A549 (cell line): Measurements from ENCODE around the gene CD2BP2. TPM values are rescaled to one million over a fixed set of nuclear protein-coding genes. Genes with fewer than 3 reads are reported as not detected.

Experiments
- ATAC-seq, 2 experiments: fragments of 200-7000 bp in 1 of 2; fragments of >200 bp in 1 of 2; cut with Nextera tagmentation in 1 of 2; cut with Tn5 transposase in 1 of 2; 3 replicates each; pipeline versions ENCODE4 v1.8.0 to v1.9.1; 2018 to 2020; ENCODE audit warnings: mild to moderate bottlenecking in 1 of 2, moderate library complexity in 1 of 2
- CTCF ChIA-PET: fragments of 300-600 bp; sonication (Branson Sonifier 250); formaldehyde crosslinking; extraction: SDS; loops from one replicate; lab custom pipeline; 2021; ENCODE audit warnings: antibody characterized with exemption, inconsistent platforms; lab: Yijun Ruan, JAX
- POLR2A ChIA-PET: fragments of 350-600 bp; formaldehyde crosslinking; extraction: SDS; loops from one replicate; lab custom pipeline; 2021; ENCODE audit warnings: antibody characterized with exemption, inconsistent platforms; lab: Yijun Ruan, JAX
- DNase-seq, 2 experiments: peaks; one replicate each; pipeline versions ENCODE4 v3.0.0 to v3.0.0-alpha.2; 2011 to 2016; ENCODE audit warnings: low read depth in 1 of 2, low spot score in 1 of 2
- FAIRE-seq: peaks from 2 replicates; lab custom pipeline; 2011; peaks lifted over from hg19 to GRCh38; lab: Jason Lieb, UNC
- H3K27ac ChIP-seq, 2 experiments: fragments of >200 bp; sonication (Bioruptor Twin); formaldehyde crosslinking; 3 replicates each; pipeline ENCODE4 v1.5.1; 2016 to 2017
- H3K4me1 ChIP-seq: fragments of >200 bp; sonication (Bioruptor Twin); formaldehyde crosslinking; 3 replicates; pipeline ENCODE4 v1.6.1; 2016
- H3K4me2 ChIP-seq: fragments of >200 bp; sonication (Bioruptor Twin); formaldehyde crosslinking; 3 replicates; pipeline ENCODE4 v1.6.1; 2016
- H3K4me3 ChIP-seq: fragments of >200 bp; sonication (Bioruptor Twin); formaldehyde crosslinking; 3 replicates; pipeline ENCODE4 v1.5.1; 2016
- H3K9me3 ChIP-seq: fragments of >200 bp; sonication (Bioruptor Twin); formaldehyde crosslinking; 3 replicates; pipeline ENCODE4 v1.6.1; 2016
- CTCF ChIP-seq: fragments of >200 bp; sonication (Bioruptor Twin); formaldehyde crosslinking; IDR thresholded peaks from 3 replicates; pipeline ENCODE4 v1.5.1; 2016
- EP300 ChIP-seq, 2 experiments: fragments of >200 bp; sonication (Bioruptor Twin); formaldehyde crosslinking; IDR thresholded peaks; 2 replicates in 1 of 2; 3 replicates in 1 of 2; pipeline ENCODE4 v1.6.1; 2016 to 2017
- FOSL2 ChIP-seq, 2 experiments: fragments of 450-650 bp in 1 of 2; fragments of >200 bp in 1 of 2; sonication (Bioruptor Twin) in 1 of 2; formaldehyde crosslinking; IDR thresholded peaks; 2 replicates each; pipeline versions ENCODE4 v1.5.0 to v1.6.1; 2016 to 2020; ENCODE audit warnings: mild to moderate bottlenecking in 1 of 2, moderate library complexity in 1 of 2
- FOXS1 ChIP-seq: fragments of 250-450 bp; sonication (Bioruptor Pico); IDR thresholded peaks from 2 replicates; pipeline ENCODE4 v1.5.0; 2020; ENCODE audit warnings: mild to moderate bottlenecking, moderate library complexity
- HEYL ChIP-seq: fragments of 250-450 bp; sonication (Bioruptor Pico); IDR thresholded peaks from 2 replicates; pipeline ENCODE4 v1.8.0; 2021; ENCODE audit warnings: mild to moderate bottlenecking, moderate library complexity
- HOXA7 ChIP-seq: fragments of 250-450 bp; sonication (Bioruptor Pico); IDR thresholded peaks from 2 replicates; pipeline ENCODE4 v1.5.0; 2020; ENCODE audit warnings: mild to moderate bottlenecking, moderate library complexity
- KDM5A ChIP-seq: fragments of 200-600 bp; sonication (generic); IDR thresholded peaks from 2 replicates; pipeline ENCODE4 v1.6.1; 2016; ENCODE audit warnings: antibody characterized with exemption, mild to moderate bottlenecking
- MAZ ChIP-seq: fragments of 150-350 bp; IDR thresholded peaks from 2 replicates; pipeline ENCODE4 v1.6.1; 2014; ENCODE audit warnings: antibody characterized with exemption, low read depth, low read length, borderline replicate concordance
- NPAS2 ChIP-seq: fragments of 250-450 bp; sonication (Bioruptor Pico); IDR thresholded peaks from 2 replicates; pipeline ENCODE4 v1.8.0; 2022; ENCODE audit warnings: mild to moderate bottlenecking, moderate library complexity, borderline replicate concordance
- POLR2A ChIP-seq: IDR thresholded peaks from 2 replicates; pipeline ENCODE4 v1.6.1; 2012; ENCODE audit warnings: mild to moderate bottlenecking, low read length
- SMC3 ChIP-seq: fragments of >200 bp; sonication (Bioruptor Twin); formaldehyde crosslinking; IDR thresholded peaks from 3 replicates; pipeline ENCODE4 v1.6.1; 2018; ENCODE audit warnings: inconsistent platforms
- ZC3H11A ChIP-seq: fragments of 450-650 bp; IDR thresholded peaks from 2 replicates; pipeline ENCODE4 v1.6.1; 2014; ENCODE audit warnings: antibody characterized with exemption, mild to moderate bottlenecking
- ZFP36 ChIP-seq: fragments of 450-650 bp; IDR thresholded peaks from 2 replicates; pipeline ENCODE4 v1.6.1; 2014; ENCODE audit warnings: borderline replicate concordance; ENCODE audit not compliant: partially characterized antibody
- ZSCAN20 ChIP-seq: fragments of 250-450 bp; sonication (Bioruptor Pico); IDR thresholded peaks from 2 replicates; pipeline ENCODE4 v1.8.0; 2022; ENCODE audit warnings: mild to moderate bottlenecking, moderate library complexity
- WGBS: methylation state at CpG from one replicate; pipeline ENCODE4 v1.1.6; 2017; ENCODE audit errors: missing lambda C conversion rate; 5-methylcytosine and 5-hydroxymethylcytosine counted together
- polyA plus RNA-seq, 4 experiments: library from polyadenylated mRNA; depleted of rRNA in 3 of 4; stranded (reverse); fragments of >200 nt; fragmentation: RNase III in 1 of 4; extraction: RNeasy Plus Mini Kit Qiagen cat#74134 plus additional on column Dnase treatment in 1 of 4; gene quantifications; 2 replicates in 3 of 4; 3 replicates in 1 of 4; pipeline ENCODE4 v1.2.3, GENCODE V29; 2011 to 2017
- TF ChIP-seq, protein P1 (sequence below): fragments of 250-450 bp; sonication (Bioruptor Pico); IDR thresholded peaks from 2 replicates; pipeline ENCODE4 v1.5.0; 2021; ENCODE audit warnings: mild to moderate bottlenecking, moderate library complexity, borderline replicate concordance
- TF ChIP-seq, protein P2 (sequence below): fragments of >200 bp; sonication (Bioruptor Twin); formaldehyde crosslinking; IDR thresholded peaks from 2 replicates; pipeline ENCODE4 v1.6.1; 2016
- TF ChIP-seq, protein P3 (sequence below): fragments of >200 bp; sonication (Bioruptor Twin); formaldehyde crosslinking; IDR thresholded peaks from 3 replicates; pipeline ENCODE4 v1.6.1; 2016

CD2BP2 gene
- polyA plus RNA-seq, 2 of the 4 experiments (the other 2 are of a cell fraction), result 35.6 to 54.0 TPM

DNA sequence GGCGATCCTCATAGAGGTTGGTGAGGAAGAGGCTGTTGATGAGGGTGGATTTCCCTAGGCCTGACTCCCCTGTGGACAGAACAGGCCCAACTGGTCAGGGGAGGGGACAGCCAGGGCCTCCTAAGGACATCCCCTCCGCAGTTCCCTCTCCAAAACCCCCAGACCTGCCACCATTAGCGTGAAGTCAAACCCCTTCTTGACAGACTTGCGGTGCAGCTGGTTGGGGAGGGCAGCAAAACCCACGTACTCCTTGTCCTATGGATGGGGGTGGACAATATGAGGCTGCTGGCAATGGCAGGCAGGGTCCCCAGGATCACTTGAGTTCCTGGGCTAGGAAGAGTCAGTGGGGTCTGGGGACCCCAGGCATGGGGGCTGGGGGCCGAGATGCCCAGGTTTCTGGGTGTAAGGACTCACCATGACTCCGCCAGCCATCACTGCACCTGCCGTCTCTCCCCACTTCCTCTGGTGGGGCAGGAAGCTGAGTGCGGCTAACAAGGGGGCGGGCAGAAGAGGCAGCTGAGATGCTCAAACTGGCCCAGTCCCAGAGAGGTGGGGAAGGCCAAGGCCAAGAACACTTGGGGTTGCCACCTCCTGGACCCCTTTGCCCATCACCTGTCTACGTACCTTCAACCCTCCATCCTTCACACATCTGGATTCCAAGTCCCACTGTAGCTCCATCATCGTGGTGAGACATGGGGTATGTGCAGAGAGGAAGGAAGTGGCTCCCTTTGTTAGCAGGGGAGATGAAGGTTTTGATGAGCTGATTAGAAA lies 27.2 kb upstream of the CD2BP2 start, which contains the start of gene SEPTIN1:
TSS of gene SEPTIN1 (minus strand) at position 451 of the 771 bp plus-strand sequence. CDS start at position 432, 19 bp downstream.
- ATAC-seq (no peak), DNase-seq (no peak), FAIRE-seq (no peak)
- TF ChIP-seq, protein P1, sequence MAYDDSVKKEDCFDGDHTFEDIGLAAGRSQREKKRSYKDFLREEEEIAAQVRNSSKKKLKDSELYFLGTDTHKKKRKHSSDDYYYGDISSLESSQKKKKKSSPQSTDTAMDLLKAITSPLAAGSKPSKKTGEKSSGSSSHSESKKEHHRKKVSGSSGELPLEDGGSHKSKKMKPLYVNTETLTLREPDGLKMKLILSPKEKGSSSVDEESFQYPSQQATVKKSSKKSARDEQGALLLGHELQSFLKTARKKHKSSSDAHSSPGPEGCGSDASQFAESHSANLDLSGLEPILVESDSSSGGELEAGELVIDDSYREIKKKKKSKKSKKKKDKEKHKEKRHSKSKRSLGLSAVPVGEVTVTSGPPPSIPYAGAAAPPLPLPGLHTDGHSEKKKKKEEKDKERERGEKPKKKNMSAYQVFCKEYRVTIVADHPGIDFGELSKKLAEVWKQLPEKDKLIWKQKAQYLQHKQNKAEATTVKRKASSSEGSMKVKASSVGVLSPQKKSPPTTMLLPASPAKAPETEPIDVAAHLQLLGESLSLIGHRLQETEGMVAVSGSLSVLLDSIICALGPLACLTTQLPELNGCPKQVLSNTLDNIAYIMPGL (CRISPR knock-in tag), result no peak
- TF ChIP-seq HOXA7 (CRISPR knock-in tag) (no peak), ZC3H11A (no peak), MAZ (no peak), ZSCAN20 (CRISPR knock-in tag) (no peak), POLR2A (peak; percentile 20; the same call in 1 of the 2 replicates), ZFP36 (no peak)
- TF ChIP-seq, protein P2, sequence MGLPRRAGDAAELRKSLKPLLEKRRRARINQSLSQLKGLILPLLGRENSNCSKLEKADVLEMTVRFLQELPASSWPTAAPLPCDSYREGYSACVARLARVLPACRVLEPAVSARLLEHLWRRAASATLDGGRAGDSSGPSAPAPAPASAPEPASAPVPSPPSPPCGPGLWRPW, result no peak
- TF ChIP-seq, protein P3, sequence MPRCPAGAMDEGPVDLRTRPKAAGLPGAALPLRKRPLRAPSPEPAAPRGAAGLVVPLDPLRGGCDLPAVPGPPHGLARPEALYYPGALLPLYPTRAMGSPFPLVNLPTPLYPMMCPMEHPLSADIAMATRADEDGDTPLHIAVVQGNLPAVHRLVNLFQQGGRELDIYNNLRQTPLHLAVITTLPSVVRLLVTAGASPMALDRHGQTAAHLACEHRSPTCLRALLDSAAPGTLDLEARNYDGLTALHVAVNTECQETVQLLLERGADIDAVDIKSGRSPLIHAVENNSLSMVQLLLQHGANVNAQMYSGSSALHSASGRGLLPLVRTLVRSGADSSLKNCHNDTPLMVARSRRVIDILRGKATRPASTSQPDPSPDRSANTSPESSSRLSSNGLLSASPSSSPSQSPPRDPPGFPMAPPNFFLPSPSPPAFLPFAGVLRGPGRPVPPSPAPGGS, result no peak
- Histone ChIP-seq H3K4me2 (no peak within 1 kb of the TSS), H3K4me1 (peaks cover 7% of the 10 kb centered on the region), H3K9me3 (no peaks in the 10 kb centered on the region), H3K4me3 (no peak within 1 kb of the TSS), H3K27ac (no peak within 1 kb of the TSS)
- ChIA-PET CTCF (interaction anchor here (1.0 to 6.1 kb wide), 5 partner anchors 11 to 247 kb away, joined by 3 to 26 read pairs (median 4); partner anchors contain the start of gene ZNF48), POLR2A (interaction anchor here (1.1 kb wide), 1 partner anchor 13 kb away, joined by 4 read pairs; the partner anchor contains the start of gene ZNF48)
- 78% methylated on average over 12 of the region's 12 CpGs for WGBS

- Histone ChIP-seq H3K4me1 (peaks cover 12% of the 10 kb centered on the region), H3K9me3 (no peaks in the 10 kb centered on the region), H3K4me3 (no peak overlapping the region), H3K27ac (no peak overlapping the region), H3K4me2 (no peak overlapping the region)
- DNase-seq (no peak), FAIRE-seq (no peak), ATAC-seq (no peak)
- no peak for TF ChIP-seq FOSL2 (IDR thresholded peaks at IDR 0.05)
- 0 out of 2 replicates have a peak, but pooled peaks have one; percentile 11 for TF ChIP-seq FOSL2 (CRISPR knock-in tag; IDR thresholded peaks at IDR 0.05)
- no peak for TF ChIP-seq FOXS1 (CRISPR knock-in tag)
- WGBS, result 88% methylated on average over 9 of the region's 13 CpGs
- ChIA-PET POLR2A (no interaction called here), CTCF (interaction anchor here (1.5 to 6.1 kb wide), 3 partner anchors 12 to 28 kb away, joined by 3 to 26 read pairs (median 9); partner anchors contain the start of gene ZNF48)
Observed at GRCh38 chr16:30381291-30382041, 26.4 kb upstream of the CD2BP2 start.

- ChIA-PET POLR2A (no interaction called here), CTCF (interaction anchor here (6.1 kb wide), 1 partner anchor 28 kb away, joined by 26 read pairs; no protein-coding TSS in a partner anchor)
- no peak overlapping the region for H3K4me2 ChIP-seq
- no peak for FAIRE-seq
- WGBS, result 84% methylated on average over 6 of the region's 6 CpGs
- H3K4me1 ChIP-seq, result peaks cover 12% of the 10 kb centered on the region
- H3K27ac ChIP-seq, result no peak overlapping the region
- no peak for ATAC-seq
- H3K9me3 ChIP-seq, result no peaks in the 10 kb centered on the region
- DNase-seq, result no peak
- TF ChIP-seq CTCF (no peak), SMC3 (no peak), HEYL (CRISPR knock-in tag) (no peak), KDM5A (no peak), NPAS2 (CRISPR knock-in tag) (no peak), EP300 (IDR thresholded peaks at IDR 0.05) (no peak)
- TF ChIP-seq, protein P1 (CRISPR knock-in tag), result no peak
- TF ChIP-seq, protein P2, result no peak
- TF ChIP-seq, protein P3, result no peak
- H3K4me3 ChIP-seq, result no peak overlapping the region
Observed at GRCh38 chr16:30380803-30381208, 25.7 kb upstream of the CD2BP2 start.
